Trophoblast cell (in vitro differentiated cells and primary cell): ENCODE results near the gene ERCC2.
"Not testable (repeated sequence)": the region's sequence is repeated elsewhere in the genome, so short reads cannot be mapped to it uniquely, and the experiment has no call there.

ENCODE experiments used
- DNase-seq, 2 donors: peaks; one replicate each; pipeline ENCODE4 v3.0.0-alpha.2; 2016
- H2AFZ ChIP-seq: 2 replicates; pipeline ENCODE4 v1.6.1; 2013; ENCODE audit warnings: low read length, moderate library complexity, mild to moderate bottlenecking; ENCODE audit not compliant: insufficient read depth, poor library complexity
- H2AK5ac ChIP-seq: 2 replicates; pipeline ENCODE4 v1.6.1; 2013; ENCODE audit warnings: mild to moderate bottlenecking, low read length
- H2BK120ac ChIP-seq: 2 replicates; pipeline ENCODE4 v1.6.1; 2013; ENCODE audit warnings: low read length, mild to moderate bottlenecking, moderate library complexity; ENCODE audit not compliant: insufficient read depth, poor library complexity
- H2BK12ac ChIP-seq: 2 replicates; pipeline ENCODE4 v1.6.1; 2013; ENCODE audit warnings: mild to moderate bottlenecking, low read length, moderate library complexity
- H2BK5ac ChIP-seq: 2 replicates; pipeline ENCODE4 v1.6.1; 2013; ENCODE audit warnings: low read length, low read depth, moderate library complexity, mild to moderate bottlenecking; ENCODE audit not compliant: poor library complexity
- H3K14ac ChIP-seq: 2 replicates; pipeline ENCODE4 v1.6.1; 2013; ENCODE audit warnings: mild to moderate bottlenecking, low read length
- H3K18ac ChIP-seq: 2 replicates; pipeline ENCODE4 v1.6.1; 2013; ENCODE audit warnings: mild to moderate bottlenecking, low read length
- H3K23ac ChIP-seq: 2 replicates; pipeline ENCODE4 v1.6.1; 2013; ENCODE audit warnings: low read length
- H3K27ac ChIP-seq: 2 replicates; pipeline ENCODE4 v1.5.1; 2013; ENCODE audit warnings: low read depth, mild to moderate bottlenecking, inconsistent platforms, low read length, moderate library complexity
- H3K27me3 ChIP-seq: 2 replicates; pipeline ENCODE4 v1.6.1; 2013; ENCODE audit warnings: inconsistent platforms, mild to moderate bottlenecking, low read length, moderate library complexity; ENCODE audit not compliant: insufficient read depth
- H3K36me3 ChIP-seq, 2 experiments: 1 replicate in 1 of 2; 2 replicates in 1 of 2; pipeline ENCODE4 v1.6.1; 2013; ENCODE audit warnings: low read length in 2 of 2, mild to moderate bottlenecking in 2 of 2, moderate library complexity in 1 of 2; ENCODE audit not compliant: insufficient read depth in 2 of 2, control insufficient read depth in 1 of 2
- H3K4ac ChIP-seq: 2 replicates; pipeline ENCODE4 v1.6.1; 2013; ENCODE audit warnings: low read depth, mild to moderate bottlenecking, low read length, moderate library complexity
- H3K4me1 ChIP-seq, 2 experiments: 1 replicate in 1 of 2; 2 replicates in 1 of 2; pipeline ENCODE4 v1.6.1; 2013; ENCODE audit warnings: low read length in 2 of 2, mild to moderate bottlenecking in 2 of 2, moderate library complexity in 1 of 2; ENCODE audit not compliant: insufficient read depth in 2 of 2, control insufficient read depth in 1 of 2
- H3K4me2 ChIP-seq: 2 replicates; pipeline ENCODE4 v1.6.1; 2013; ENCODE audit warnings: inconsistent platforms, mild to moderate bottlenecking, low read length, moderate library complexity
- H3K4me3 ChIP-seq: 2 replicates; pipeline ENCODE4 v1.5.1; 2013; ENCODE audit warnings: mild to moderate bottlenecking, low read depth, low read length, inconsistent platforms
- H3K79me1 ChIP-seq: one replicate; pipeline ENCODE4 v1.6.1; 2013; ENCODE audit warnings: low read length
- H3K79me2 ChIP-seq: 2 replicates; pipeline ENCODE4 v1.6.1; 2013; ENCODE audit warnings: low read length, mild to moderate bottlenecking; ENCODE audit not compliant: control insufficient read depth, insufficient read depth, poor library complexity
- H3K9ac ChIP-seq: 2 replicates; pipeline ENCODE4 v1.6.1; 2013; ENCODE audit warnings: mild to moderate bottlenecking, low read length
- H3K9me3 ChIP-seq: 2 replicates; pipeline ENCODE4 v1.6.1; 2013; ENCODE audit warnings: low read depth, mild to moderate bottlenecking, control low read depth, inconsistent platforms, low read length; ENCODE audit not compliant: insufficient read depth
- H4K12ac ChIP-seq: 2 replicates; pipeline ENCODE4 v1.6.1; 2013; ENCODE audit warnings: low read depth, mild to moderate bottlenecking, low read length, moderate library complexity
- H4K8ac ChIP-seq: 2 replicates; pipeline ENCODE4 v1.6.1; 2013; ENCODE audit warnings: low read depth, mild to moderate bottlenecking, low read length, moderate library complexity
- H4K91ac ChIP-seq: one replicate; pipeline ENCODE4 v1.6.1; 2013; ENCODE audit warnings: low read depth, mild to moderate bottlenecking, low read length, moderate library complexity
- WGBS: extraction: QIAGEN DNeasy Blood & Tissue Kit; methylation state at CpG from one replicate; pipeline ENCODE4 v1.1.7; 2013; ENCODE audit warnings: missing lambda C conversion rate; ENCODE audit not compliant: insufficient read length, insufficient coverage; ENCODE audit errors: extremely low coverage; 5-methylcytosine and 5-hydroxymethylcytosine counted together

ERCC2 gene

GRCh38 chr19:45311621-45312020 is 58.8 kb downstream of the ERCC2 start:
- H4K8ac ChIP-seq, result no peak overlapping the region
- WGBS, result no CpG with 5 or more reads among the region's 18 CpGs
- no peak overlapping the region for H3K4me2 ChIP-seq
- H3K9me3 ChIP-seq, result peaks cover 4% of the 10 kb centered on the region
- no peaks in the 10 kb centered on the region for H3K27me3 ChIP-seq
- no peak overlapping the region for H3K18ac ChIP-seq
- H4K12ac ChIP-seq, result no peak overlapping the region
- H3K14ac ChIP-seq, result no peak overlapping the region
- no peak overlapping the region for H2BK12ac ChIP-seq
- H2BK5ac ChIP-seq, result no peak overlapping the region
- H3K79me2 ChIP-seq, result no peaks in the 10 kb centered on the region
- H3K4me3 ChIP-seq, result no peak overlapping the region
- H3K4ac ChIP-seq, result no peak overlapping the region
- no peak overlapping the region for H2AK5ac ChIP-seq
- H3K36me3 ChIP-seq, result no peaks in the 10 kb centered on the region
- no peak overlapping the region for H2AFZ ChIP-seq
- no peak overlapping the region for H2BK120ac ChIP-seq
- no peak overlapping the region for H3K23ac ChIP-seq
- no peak overlapping the region for H4K91ac ChIP-seq
- no peak overlapping the region for H3K9ac ChIP-seq
- H3K4me1 ChIP-seq, result no peaks in the 10 kb centered on the region
- DNase-seq, result no peak
- H3K79me1 ChIP-seq, result no peaks in the 10 kb centered on the region
- no peak overlapping the region for H3K27ac ChIP-seq

GRCh38 chr19:45309322-45309721 is 61.1 kb downstream of the ERCC2 start:
- not testable (repeated sequence) for H3K79me1 ChIP-seq, H4K12ac ChIP-seq, DNase-seq

GRCh38 chr19:45307361-45307760 is 63.0 kb downstream of the ERCC2 start:
- Histone ChIP-seq H3K4me2 (no peak overlapping the region), H2AFZ (no peak overlapping the region), H3K79me1 (no peaks in the 10 kb centered on the region), H3K9ac (no peak overlapping the region), H3K23ac (no peak overlapping the region), H3K79me2 (no peaks in the 10 kb centered on the region), H4K12ac (no peak overlapping the region), H2BK5ac (no peak overlapping the region), H3K27ac (no peak overlapping the region), H2BK12ac (no peak overlapping the region), H2AK5ac (no peak overlapping the region), H3K36me3 (peaks cover 0 to 5% of the 10 kb centered on the region in 2 experiments), H3K4ac (no peak overlapping the region), H4K8ac (no peak overlapping the region), H4K91ac (no peak overlapping the region), H3K27me3 (no peaks in the 10 kb centered on the region), H3K9me3 (peaks cover 6% of the 10 kb centered on the region), H3K18ac (no peak overlapping the region), H2BK120ac (no peak overlapping the region), H3K4me1 (no peaks in the 10 kb centered on the region), H3K4me3 (no peak overlapping the region), H3K14ac (no peak overlapping the region)
- no CpG with 5 or more reads among the region's 19 CpGs for WGBS
- no peak for DNase-seq

More at GRCh38 chr19:45309322-45309721, 61.1 kb downstream of the ERCC2 start:
- H4K91ac ChIP-seq, H3K9ac ChIP-seq, H3K18ac ChIP-seq, H3K27me3 ChIP-seq, H2AFZ ChIP-seq, H3K4me3 ChIP-seq, H2AK5ac ChIP-seq, H3K27ac ChIP-seq, H3K4me2 ChIP-seq, H3K9me3 ChIP-seq, H3K4ac ChIP-seq, H2BK12ac ChIP-seq, H2BK120ac ChIP-seq, H2BK5ac ChIP-seq, H4K8ac ChIP-seq, H3K4me1 ChIP-seq, H3K23ac ChIP-seq, H3K36me3 ChIP-seq, H3K14ac ChIP-seq, H3K79me2 ChIP-seq: not testable (repeated sequence)
- WGBS, result no CpG with 5 or more reads among the region's 8 CpGs

- Histone ChIP-seq H3K4ac (no peak overlapping the region), H2AFZ (no peak overlapping the region), H3K27ac (no peak overlapping the region), H2BK120ac (no peak overlapping the region), H2BK12ac (no peak overlapping the region), H3K4me2 (no peak overlapping the region), H3K14ac (no peak overlapping the region), H3K36me3 (peaks cover 0 to 9% of the 10 kb centered on the region in 2 experiments), H3K79me1 (no peaks in the 10 kb centered on the region), H2BK5ac (no peak overlapping the region), H3K27me3 (no peaks in the 10 kb centered on the region), H4K8ac (no peak overlapping the region), H4K91ac (no peak overlapping the region), H3K79me2 (no peaks in the 10 kb centered on the region), H3K4me1 (no peaks in the 10 kb centered on the region), H2AK5ac (no peak overlapping the region), H3K18ac (no peak overlapping the region), H3K9ac (no peak overlapping the region), H3K23ac (no peak overlapping the region), H4K12ac (no peak overlapping the region), H3K4me3 (no peak overlapping the region), H3K9me3 (peaks cover 6% of the 10 kb centered on the region)
- no peak for DNase-seq
- WGBS, result no CpG with 5 or more reads among the region's 18 CpGs
Observed at GRCh38 chr19:45306518-45307027, 63.8 kb downstream of the ERCC2 start.
